K562 (cell line): ENCODE measurements around the gene COL9A3. TPM values are rescaled to one million over a fixed set of nuclear protein-coding genes. Genes with fewer than 3 reads are reported as not detected.

ENCODE experiments used
- BCOR ChIP-seq: fragments of 450-650 bp; IDR thresholded peaks from 2 replicates; pipeline ENCODE4 v1.6.1; 2016
- CAMTA2 ChIP-seq: fragments of 250-450 bp; sonication (Bioruptor Pico); conservative IDR thresholded peaks from 2 replicates; pipeline ENCODE4 v1.5.1; 2022
- CTCF ChIP-seq, 3 experiments: IDR thresholded peaks in 2 of 3; conservative IDR thresholded peaks in 1 of 3; 2 replicates each; pipeline ENCODE4 v1.5.1; 2011 to 2012; ENCODE audit warnings: low read length in 3 of 3, mild to moderate bottlenecking in 3 of 3, control low read depth in 2 of 3, improper control_type of control experiment in 1 of 3, inconsistent platforms in 1 of 3, low read depth in 1 of 3, mixed read lengths in 1 of 3, moderate library complexity in 1 of 3; ENCODE audit not compliant: insufficient read depth in 2 of 3
- EP400 ChIP-seq: fragments of 450-650 bp; IDR thresholded peaks from 2 replicates; pipeline ENCODE4 v1.6.1; 2017; ENCODE audit warnings: antibody characterized with exemption, mild to moderate bottlenecking, moderate library complexity
- ERF ChIP-seq: fragments of 450-650 bp; formaldehyde crosslinking; IDR thresholded peaks from 2 replicates; pipeline ENCODE4 v1.4.0; 2020; ENCODE audit warnings: mild to moderate bottlenecking, mixed read lengths
- ETV1 ChIP-seq: fragments of 450-650 bp; conservative IDR thresholded peaks from 2 replicates; pipeline ENCODE4 v1.6.1; 2016; ENCODE audit warnings: missing genetic modification characterization, control low read depth, low read depth, missing compliant biosample characterization
- HDGF ChIP-seq: fragments of 450-650 bp; IDR thresholded peaks from 2 replicates; pipeline ENCODE4 v1.6.1; 2016
- HOMEZ ChIP-seq: fragments of 250-450 bp; sonication (Bioruptor Pico); IDR thresholded peaks from 2 replicates; pipeline ENCODE4 v1.4.0; 2020; ENCODE audit warnings: mild to moderate bottlenecking, moderate library complexity
- KAT2B ChIP-seq: IDR thresholded peaks from one replicate; pipeline ENCODE4 v1.6.1; 2012; ENCODE audit warnings: low read depth, mild to moderate bottlenecking, control low read depth, inconsistent platforms, low read length, moderate library complexity
- MLLT1 ChIP-seq, 2 experiments: fragments of 450-650 bp; IDR thresholded peaks; 2 replicates each; pipeline ENCODE4 v1.6.1; 2016
- NFIC ChIP-seq: fragments of 450-650 bp; IDR thresholded peaks from 2 replicates; pipeline ENCODE4 v1.6.1; 2017; ENCODE audit warnings: mild to moderate bottlenecking, inconsistent platforms
- PRPF4 ChIP-seq: fragments of 200-400 bp; formaldehyde crosslinking; IDR thresholded peaks from one replicate; pipeline ENCODE4 v1.6.1; 2017; ENCODE audit warnings: low read length, low read depth, mild to moderate bottlenecking; ENCODE audit not compliant: insufficient read depth, poor library complexity, severe bottlenecking
- SIRT6 ChIP-seq: IDR thresholded peaks from one replicate; pipeline ENCODE4 v1.6.1; 2012; ENCODE audit warnings: low read depth, mild to moderate bottlenecking, control low read depth, inconsistent platforms, low read length, moderate library complexity
- SMARCA5 ChIP-seq: fragments of 450-650 bp; IDR thresholded peaks from 2 replicates; pipeline ENCODE4 v1.6.1; 2016
- SMC3 ChIP-seq: conservative IDR thresholded peaks from 2 replicates; pipeline ENCODE4 v1.6.1; 2011; ENCODE audit warnings: low read depth, low read length, improper control_type of control experiment; ENCODE audit not compliant: insufficient read depth
- SREBF2 ChIP-seq: sonication (generic); formaldehyde crosslinking; IDR thresholded peaks from 2 replicates; pipeline ENCODE4 v1.4.0; 2020; ENCODE audit warnings: mild to moderate bottlenecking, missing genetic modification reagents
- TAF15 ChIP-seq: fragments of 200-400 bp; formaldehyde crosslinking; IDR thresholded peaks from 2 replicates; pipeline ENCODE4 v1.6.1; 2017; ENCODE audit warnings: mild to moderate bottlenecking, low read depth, low read length, moderate library complexity
- XRCC5 ChIP-seq: fragments of 200-400 bp; formaldehyde crosslinking; IDR thresholded peaks from 2 replicates; pipeline ENCODE4 v1.6.1; 2017; ENCODE audit warnings: low read depth, mild to moderate bottlenecking, low read length
- YBX1 ChIP-seq: fragments of 450-650 bp; IDR thresholded peaks from 2 replicates; pipeline ENCODE4 v1.7.1; 2016; ENCODE audit warnings: mild to moderate bottlenecking
- ZBTB2 ChIP-seq: fragments of 450-650 bp; IDR thresholded peaks from 2 replicates; pipeline ENCODE4 v1.6.1; 2016; ENCODE audit warnings: antibody characterized with exemption
- ZBTB7A ChIP-seq: IDR thresholded peaks from 2 replicates; pipeline ENCODE4 v1.6.1; 2011; ENCODE audit warnings: low read depth, mild to moderate bottlenecking, low read length, moderate library complexity, borderline replicate concordance; ENCODE audit not compliant: control insufficient read depth
- ZNF232 ChIP-seq: sonication (generic); formaldehyde crosslinking; IDR thresholded peaks from 2 replicates; pipeline ENCODE4 v1.8.0; 2022; ENCODE audit warnings: mild to moderate bottlenecking, missing genetic modification reagents
- ZNF584 ChIP-seq: fragments of 200-800 bp; sonication (Bioruptor generic); IDR thresholded peaks from 2 replicates; pipeline ENCODE4 v1.6.1; 2016; ENCODE audit warnings: low read depth, mild to moderate bottlenecking, missing genetic modification characterization, missing compliant biosample characterization
- polyA plus RNA-seq, 8 experiments: library from polyadenylated mRNA; depleted of rRNA in 4 of 8; stranded (reverse) in 5 of 8; unstranded in 3 of 8; fragments of >200 nt; fragmentation: Nextera tagmentation in 2 of 8; fragmentation: Illumina TruSeq in 1 of 8; extraction: Ambion mirVana in 2 of 8; extraction: Trizol in 1 of 8; gene quantifications; 2 replicates each; pipeline versions ENCODE4 v1.2.1 to v1.2.3, GENCODE V29; 2011 to 2014; ENCODE audit warnings: inconsistent platforms in 1 of 8, missing spikeins in 1 of 8
- total RNA-seq, 7 experiments: library from RNA; depleted of rRNA in 6 of 7; stranded (reverse); fragments of >200 nt in 6 of 7; fragmentation: Illumina TruSeq in 2 of 7; extraction: Trizol in 2 of 7; gene quantifications; 2 replicates each; pipeline versions ENCODE4 v1.2.1 to v1.2.3, GENCODE V29; 2011 to 2021; ENCODE audit warnings: low replicate concordance in 1 of 7

COL9A3 gene
- total and polyA plus RNA-seq, 9 of the 15 experiments (the other 6 are each of a cell fraction or from before 2014, with no cell fraction given), result 0.14 to 3.6 (median 0.88) TPM; not detected in 1

- 0 out of 2 replicates have a peak, but pooled peaks have one; percentile 17 for TF ChIP-seq ZBTB2
- no peak for TF ChIP-seq NFIC
- TF ChIP-seq EP400, result no peak
- TF ChIP-seq SIRT6, result no peak
- TF ChIP-seq ZNF232 (CRISPR knock-in tag), result no peak
- TF ChIP-seq CTCF (IDR thresholded peaks at IDR 0.05 in 2 of 3, conservative IDR thresholded peaks at IDR 0.05 in 1 of 3; ENCODE audit: insufficient read depth in 2 of 3, low read depth in 1 of 3, low read length in 3 of 3), result peak in 1 of 3 experiments; percentile 18; a peak in 1 of 6 replicates
- TF ChIP-seq SMC3, result no peak
- no peak for TF ChIP-seq ERF
- TF ChIP-seq CAMTA2, result no peak
- TF ChIP-seq MLLT1 (IDR thresholded peaks at IDR 0.05), result 0 out of 4 replicates have a peak, but pooled peaks of 1 of the 2 experiments have one; percentile 47
- TF ChIP-seq ETV1 (tag), result no peak
- TF ChIP-seq SMARCA5, result 0 out of 2 replicates have a peak, but pooled peaks have one; percentile 19
- no peak for TF ChIP-seq HDGF
- 0 out of 2 replicates have a peak, but pooled peaks have one; percentile 1 for TF ChIP-seq TAF15
- TF ChIP-seq KAT2B, result no peak
- TF ChIP-seq ZNF584 (CRISPR knock-in tag), result no peak
- no peak for TF ChIP-seq XRCC5
- TF ChIP-seq PRPF4, result no peak
- TF ChIP-seq YBX1, result no peak
- TF ChIP-seq SREBF2, result no peak
- peak; percentile 72 for TF ChIP-seq BCOR
- 0 out of 2 replicates have a peak, but pooled peaks have one; percentile 47 for TF ChIP-seq ZBTB7A
- no peak for TF ChIP-seq HOMEZ (CRISPR knock-in tag)
Measured at GRCh38 chr20:62824476-62825332, 7.9 kb downstream of the COL9A3 start (continued).
